ENCODE results near the gene PIGO.

DNA sequence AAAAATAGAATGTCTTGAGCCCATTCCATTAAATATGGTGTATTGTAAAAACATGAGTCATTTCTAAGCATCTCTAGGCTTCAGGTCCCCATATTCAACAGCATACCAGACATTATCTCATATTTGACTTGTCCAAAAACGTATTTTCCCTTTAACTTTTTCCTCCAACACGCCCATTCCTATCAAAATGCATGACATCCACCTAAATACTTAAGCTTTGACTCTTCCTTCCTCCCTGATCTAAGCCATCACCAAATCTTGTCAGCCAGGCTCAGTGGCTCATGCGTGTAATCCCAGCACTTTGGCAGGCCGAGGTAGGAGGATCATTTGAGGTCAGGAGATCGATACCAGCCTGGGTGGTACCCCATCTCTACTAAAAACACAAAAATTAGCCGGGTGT is 47.9 kb downstream of the PIGO start:
- TF ChIP-seq SP1 (IDR thresholded peaks at IDR 0.05; ENCODE audit: low read depth, low read length) (no peak), CTCF (IDR thresholded peaks at IDR 0.05; ENCODE audit: control extremely low read depth in 1 of 3, insufficient read depth in 1 of 3, low read depth in 1 of 3, low read length in 3 of 3) (no peak), GTF2F1 (IDR thresholded peaks at IDR 0.05; ENCODE audit: borderline replicate concordance, low read depth, low read length) (no peak), POLR2A (IDR thresholded peaks at IDR 0.05; ENCODE audit: control extremely low read depth in 1 of 2, low read depth in 2 of 2, low read length in 2 of 2) (no peak)
